Right atrium auricular region (tissue), 2 donors: ENCODE results near the gene R3HDM2. TPM values are rescaled to one million over a fixed set of nuclear protein-coding genes. Genes with fewer than 3 reads are reported as not detected.
"Not testable (repeated sequence)": the region's sequence is repeated elsewhere in the genome, so short reads cannot be mapped to it uniquely, and the experiment has no call there.

ENCODE experiments used
- DNase-seq: peaks from one replicate; pipeline ENCODE4 v3.0.0-alpha.2; 2019; ENCODE audit warnings: low spot score
- H3K27ac ChIP-seq, 2 donors: fragments of 200-600 bp; sonication (generic); 1 replicate in 1 of 2; 2 replicates in 1 of 2; pipeline ENCODE4 v1.5.1; 2016 to 2019
- H3K27me3 ChIP-seq, 2 donors: fragments of 200-600 bp; sonication (generic); one replicate each; pipeline versions ENCODE4 v1.5.1 to v1.6.0; 2017 to 2019
- H3K36me3 ChIP-seq: fragments of 200-600 bp; sonication (generic); one replicate; pipeline ENCODE4 v1.5.1; 2016
- H3K4me1 ChIP-seq, 2 donors: fragments of 200-600 bp; sonication (generic); one replicate each; pipeline versions ENCODE4 v1.5.1 to v1.6.0; 2017 to 2019
- H3K4me3 ChIP-seq, 2 donors: fragments of 200-600 bp; sonication (generic); 1 replicate in 1 of 2; 2 replicates in 1 of 2; pipeline ENCODE4 v1.5.1; 2017 to 2019; ENCODE audit warnings: mild to moderate bottlenecking in 1 of 2, moderate library complexity in 1 of 2
- H3K9me3 ChIP-seq, 2 donors: fragments of 200-600 bp; sonication (generic); one replicate each; pipeline ENCODE4 v1.5.1; 2019
- CTCF ChIP-seq, 2 donors: fragments of 200-600 bp; sonication (generic); IDR thresholded peaks; one replicate each; pipeline ENCODE4 v1.5.1; 2019; ENCODE audit warnings: antibody characterized with exemption in 2 of 2
- total RNA-seq, 2 donors: library from RNA; depleted of rRNA; stranded (reverse); fragments of >200 nt; gene quantifications; one replicate each; pipeline ENCODE4 v1.1.0, GENCODE V29; 2016

R3HDM2 gene
- total RNA-seq, 2 donors from 2014 or later, result 31.7 to 47.8 TPM

DNA sequence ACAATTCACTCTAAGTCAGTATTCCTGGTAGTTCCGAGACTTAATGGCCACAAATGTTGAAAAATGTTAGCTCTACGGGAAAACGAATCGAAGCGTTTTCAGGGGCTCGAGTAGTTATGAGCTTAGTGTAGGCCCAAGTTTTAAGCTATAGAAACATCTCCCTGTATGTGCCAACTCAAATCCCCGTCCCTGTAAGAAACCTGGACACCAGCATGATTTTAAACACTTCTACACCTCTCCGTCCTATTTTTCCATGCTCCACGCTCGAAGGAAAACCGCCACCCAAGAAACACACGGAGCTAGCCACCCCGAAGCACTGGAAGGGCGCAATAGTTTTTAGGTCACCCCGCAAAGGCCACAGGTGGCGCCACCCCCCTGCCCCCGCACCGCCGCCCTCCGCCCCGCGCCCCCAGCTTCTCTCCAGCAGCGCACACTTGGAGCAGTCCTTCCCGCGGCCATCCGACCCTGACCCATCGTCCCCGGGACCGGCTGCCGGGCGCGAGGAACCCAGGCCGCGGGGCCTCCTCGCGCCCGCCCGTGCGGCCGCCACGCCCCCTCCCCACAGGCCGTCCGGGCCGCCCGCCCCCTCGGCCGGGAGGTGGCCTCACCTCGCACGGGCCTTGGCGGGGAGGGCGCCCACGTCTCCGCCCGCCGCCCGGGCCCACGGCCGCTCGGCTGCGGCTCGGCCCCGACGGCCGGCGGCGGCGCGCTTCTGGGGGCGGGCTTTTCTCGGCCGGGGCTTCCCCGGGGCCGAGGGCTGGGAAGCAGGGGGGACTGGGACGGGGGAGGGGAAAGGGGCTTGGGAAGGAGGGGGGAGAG, 522 bp downstream of the R3HDM2 start:
- no peaks in the 10 kb centered on the region for H3K27me3 ChIP-seq
- peaks cover 0 to 12% of the 10 kb centered on the region in 2 donors for H3K4me1 ChIP-seq
- DNase-seq, result no peak
- no peaks in the 10 kb centered on the region for H3K9me3 ChIP-seq
- H3K27ac ChIP-seq, result peak overlapping the region; percentile 85 to 97
- H3K36me3 ChIP-seq, result no peaks in the 10 kb centered on the region
- TF ChIP-seq CTCF (IDR thresholded peaks at IDR 0.05), result peak in 1 of 2 donors; percentile 37
- peak overlapping the region; percentile 76 for H3K4me3 ChIP-seq

- no peak for DNase-seq
- H3K27ac ChIP-seq, result peak overlapping the region; percentile 85 to 97
- H3K27me3 ChIP-seq, result no peaks in the 10 kb centered on the region
- H3K36me3 ChIP-seq, result no peaks in the 10 kb centered on the region
- H3K4me1 ChIP-seq, result peaks cover 0 to 12% of the 10 kb centered on the region in 2 donors
- H3K9me3 ChIP-seq, result no peaks in the 10 kb centered on the region
- H3K4me3 ChIP-seq, result peak overlapping the region; percentile 76
- no peak for TF ChIP-seq CTCF (IDR thresholded peaks at IDR 0.05)
Measured at GRCh38 chr12:57429473-57430111, 1.3 kb downstream of the R3HDM2 start.

DNA sequence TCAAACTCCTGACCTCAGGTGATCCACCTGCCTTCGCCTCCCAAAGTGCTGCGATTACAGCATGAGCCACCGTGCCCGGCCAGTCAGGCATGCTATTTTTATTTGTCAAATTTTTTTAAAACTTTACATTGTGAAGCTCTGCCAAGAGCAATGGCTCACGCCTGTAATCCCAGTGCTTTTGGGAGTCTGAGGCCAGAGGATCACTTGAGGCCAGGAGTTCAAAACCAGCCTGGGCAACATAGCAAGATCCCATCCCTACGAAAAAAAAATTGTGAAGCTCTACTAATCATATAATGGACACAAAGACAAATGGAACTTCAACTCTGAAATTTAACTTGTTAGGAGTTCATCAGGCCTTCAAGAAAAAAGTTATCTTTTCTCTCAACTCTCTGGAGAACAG, 1.9 kb downstream of the R3HDM2 start:
- peaks cover 0 to 12% of the 10 kb centered on the region in 2 donors for H3K4me1 ChIP-seq
- peak overlapping the region; percentile 85 to 97 for H3K27ac ChIP-seq
- H3K27me3 ChIP-seq, result no peaks in the 10 kb centered on the region
- TF ChIP-seq CTCF (IDR thresholded peaks at IDR 0.05), result no peak
- H3K4me3 ChIP-seq, result no peak overlapping the region
- H3K36me3 ChIP-seq, result no peaks in the 10 kb centered on the region
- H3K9me3 ChIP-seq, result no peaks in the 10 kb centered on the region
- no peak for DNase-seq

DNA sequence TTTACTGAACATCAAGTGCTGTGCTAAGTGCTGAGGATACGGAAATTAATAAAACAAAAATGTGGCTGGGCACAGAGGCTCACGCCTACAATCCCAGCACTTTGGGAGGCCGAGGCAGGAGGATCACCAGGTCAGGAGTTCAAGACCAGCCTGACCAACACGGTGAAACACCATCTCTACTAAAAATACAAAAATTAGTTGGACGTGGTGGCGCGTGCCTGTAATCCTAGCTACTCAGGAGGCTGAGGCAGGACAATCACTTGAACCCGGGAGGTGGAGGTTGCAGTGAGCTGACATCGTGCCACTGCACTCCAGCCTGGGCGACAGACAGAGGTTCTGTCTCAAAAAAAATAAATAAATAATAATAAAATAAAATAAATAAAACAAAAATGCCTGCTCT, 3.9 kb downstream of the R3HDM2 start:
- H3K36me3 ChIP-seq, H3K27me3 ChIP-seq, DNase-seq, H3K4me3 ChIP-seq, H3K27ac ChIP-seq, H3K9me3 ChIP-seq: not testable (repeated sequence)
- peaks cover 0 to 12% of the 10 kb centered on the region in 2 donors for H3K4me1 ChIP-seq

DNA sequence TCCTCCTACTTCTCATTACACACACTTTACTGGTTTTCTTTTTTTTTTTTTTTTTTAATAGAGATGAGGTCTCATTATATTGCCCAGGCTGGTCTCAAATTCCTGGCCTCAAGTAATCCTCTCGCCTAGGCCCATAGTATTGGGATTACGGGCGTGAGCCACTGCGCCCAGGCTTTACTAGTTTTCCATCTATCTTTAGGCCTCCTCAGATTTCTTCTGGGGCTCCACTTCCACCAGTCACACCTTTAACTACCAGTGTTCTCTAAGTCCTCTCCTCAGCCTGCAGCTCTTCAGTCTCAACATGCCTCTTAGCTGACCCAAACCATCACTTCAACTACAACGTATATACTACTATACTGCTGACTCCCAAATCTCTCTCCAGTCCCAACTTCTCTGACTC, 10.4 kb downstream of the R3HDM2 start:
- Histone ChIP-seq H3K4me1 (peaks cover 0 to 9% of the 10 kb centered on the region in 2 donors), H3K4me3 (no peak overlapping the region), H3K36me3 (peaks cover 5% of the 10 kb centered on the region), H3K9me3 (no peaks in the 10 kb centered on the region), H3K27me3 (no peaks in the 10 kb centered on the region), H3K27ac (no peak overlapping the region)
- no peak for TF ChIP-seq CTCF (IDR thresholded peaks at IDR 0.05)
- DNase-seq, result no peak

DNA sequence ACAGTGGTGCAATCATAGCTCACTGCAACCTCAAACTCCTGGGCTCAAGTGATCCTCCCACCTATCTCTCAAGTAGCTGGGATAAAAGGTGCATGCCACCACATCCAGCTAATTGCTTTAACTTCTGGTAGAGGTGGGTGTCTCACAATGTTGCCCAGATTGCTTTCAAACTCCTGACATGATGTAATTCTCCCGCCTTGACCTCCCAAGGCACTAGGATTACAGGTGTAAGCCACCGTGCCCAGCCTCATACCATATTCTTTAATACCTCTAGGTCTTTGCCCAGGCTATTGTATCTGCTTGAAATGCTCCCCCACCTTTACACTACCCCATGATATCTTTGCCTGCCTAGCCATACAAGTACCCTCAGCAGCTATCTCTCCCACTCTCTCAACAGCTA, 11.3 kb downstream of the R3HDM2 start:
- no peaks in the 10 kb centered on the region for H3K9me3 ChIP-seq
- no peak overlapping the region for H3K4me3 ChIP-seq
- peaks cover 0 to 17% of the 10 kb centered on the region in 2 donors for H3K4me1 ChIP-seq
- no peaks in the 10 kb centered on the region for H3K27me3 ChIP-seq
- no peak overlapping the region for H3K27ac ChIP-seq
- no peak for TF ChIP-seq CTCF (IDR thresholded peaks at IDR 0.05)
- no peak for DNase-seq
- H3K36me3 ChIP-seq, result peaks cover 5% of the 10 kb centered on the region
